ENCODE data around the gene DUSP10. TPM values are rescaled to one million over a fixed set of nuclear protein-coding genes. Genes with fewer than 3 reads are reported as not detected.

Gene DUSP10
- total and polyA plus RNA-seq, 2 of the 13 experiments (the other 11 are each of a cell fraction or from before 2014, with no cell fraction given) = 2.1 to 4.4 TPM

DNA sequence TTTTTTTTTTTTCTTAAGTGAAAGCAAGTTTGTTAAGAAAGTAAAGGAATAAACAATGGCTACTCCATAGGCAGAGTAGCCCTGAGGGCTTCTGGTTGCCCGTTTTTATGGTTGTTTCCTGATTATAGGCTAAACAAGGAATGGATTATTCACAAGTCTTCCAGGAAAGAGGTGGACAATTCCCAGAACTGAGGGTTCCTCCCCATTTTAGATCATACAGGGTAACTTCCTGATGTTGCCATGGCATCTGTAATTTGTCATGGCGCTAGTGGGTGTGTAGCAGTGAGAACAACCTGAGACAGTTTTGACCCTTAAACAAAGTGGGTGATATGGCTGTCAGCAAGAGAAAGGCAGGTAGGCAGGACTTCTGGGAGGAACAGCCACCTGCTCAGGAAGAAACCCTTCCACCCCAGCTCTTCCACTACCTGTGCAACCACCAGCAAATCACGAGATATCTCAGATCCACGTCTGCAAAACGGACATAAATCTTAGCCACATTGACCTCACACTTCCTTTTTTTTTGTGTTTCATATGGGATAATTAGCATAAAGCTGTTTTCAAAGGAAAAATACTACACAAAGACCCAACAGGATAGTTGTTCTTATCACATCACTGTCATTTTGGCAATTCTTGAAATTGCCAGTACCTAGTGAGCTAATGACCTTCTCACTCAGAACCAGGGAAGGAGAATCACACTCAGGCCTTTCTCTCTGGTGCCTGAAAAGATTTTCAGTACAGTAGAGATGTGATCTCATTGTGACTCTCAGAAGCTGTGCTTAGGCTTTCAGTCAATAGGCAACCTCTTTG is 34.8 kb upstream of the DUSP10 start:
- H3K4me1 ChIP-seq (ENCODE audit: insufficient read depth, low read length) = no peaks in the 10 kb centered on the region
- TF ChIP-seq FOXC1 (CRISPR knock-in tag; IDR thresholded peaks at IDR 0.05; ENCODE audit: borderline replicate concordance) = no peak
- no peak for TF ChIP-seq ATF7-NPFF (CRISPR knock-in tag; IDR thresholded peaks at IDR 0.05; ENCODE audit: low read depth)
- no peak for TF ChIP-seq ZNF101 (CRISPR knock-in tag; IDR thresholded peaks at IDR 0.05; ENCODE audit: borderline replicate concordance, low read depth)
- no peak for TF ChIP-seq PHB2 (IDR thresholded peaks at IDR 0.05; ENCODE audit: partially characterized antibody)
- TF ChIP-seq ZNF629 (CRISPR knock-in tag; conservative IDR thresholded peaks at IDR 0.05) = no peak
- TF ChIP-seq, protein P1, sequence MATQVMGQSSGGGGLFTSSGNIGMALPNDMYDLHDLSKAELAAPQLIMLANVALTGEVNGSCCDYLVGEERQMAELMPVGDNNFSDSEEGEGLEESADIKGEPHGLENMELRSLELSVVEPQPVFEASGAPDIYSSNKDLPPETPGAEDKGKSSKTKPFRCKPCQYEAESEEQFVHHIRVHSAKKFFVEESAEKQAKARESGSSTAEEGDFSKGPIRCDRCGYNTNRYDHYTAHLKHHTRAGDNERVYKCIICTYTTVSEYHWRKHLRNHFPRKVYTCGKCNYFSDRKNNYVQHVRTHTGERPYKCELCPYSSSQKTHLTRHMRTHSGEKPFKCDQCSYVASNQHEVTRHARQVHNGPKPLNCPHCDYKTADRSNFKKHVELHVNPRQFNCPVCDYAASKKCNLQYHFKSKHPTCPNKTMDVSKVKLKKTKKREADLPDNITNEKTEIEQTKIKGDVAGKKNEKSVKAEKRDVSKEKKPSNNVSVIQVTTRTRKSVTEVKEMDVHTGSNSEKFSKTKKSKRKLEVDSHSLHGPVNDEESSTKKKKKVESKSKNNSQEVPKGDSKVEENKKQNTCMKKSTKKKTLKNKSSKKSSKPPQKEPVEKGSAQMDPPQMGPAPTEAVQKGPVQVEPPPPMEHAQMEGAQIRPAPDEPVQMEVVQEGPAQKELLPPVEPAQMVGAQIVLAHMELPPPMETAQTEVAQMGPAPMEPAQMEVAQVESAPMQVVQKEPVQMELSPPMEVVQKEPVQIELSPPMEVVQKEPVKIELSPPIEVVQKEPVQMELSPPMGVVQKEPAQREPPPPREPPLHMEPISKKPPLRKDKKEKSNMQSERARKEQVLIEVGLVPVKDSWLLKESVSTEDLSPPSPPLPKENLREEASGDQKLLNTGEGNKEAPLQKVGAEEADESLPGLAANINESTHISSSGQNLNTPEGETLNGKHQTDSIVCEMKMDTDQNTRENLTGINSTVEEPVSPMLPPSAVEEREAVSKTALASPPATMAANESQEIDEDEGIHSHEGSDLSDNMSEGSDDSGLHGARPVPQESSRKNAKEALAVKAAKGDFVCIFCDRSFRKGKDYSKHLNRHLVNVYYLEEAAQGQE (IDR thresholded peaks at IDR 0.05; ENCODE audit: borderline replicate concordance in 1 of 2, low read depth in 1 of 2, low read length in 2 of 2) = no peak
- no peak for TF ChIP-seq PAWR (CRISPR knock-in tag; IDR thresholded peaks at IDR 0.05; ENCODE audit: borderline replicate concordance)
- no peak for TF ChIP-seq RARG (CRISPR knock-in tag; IDR thresholded peaks at IDR 0.05; ENCODE audit: low read depth)
- TF ChIP-seq, protein P2, sequence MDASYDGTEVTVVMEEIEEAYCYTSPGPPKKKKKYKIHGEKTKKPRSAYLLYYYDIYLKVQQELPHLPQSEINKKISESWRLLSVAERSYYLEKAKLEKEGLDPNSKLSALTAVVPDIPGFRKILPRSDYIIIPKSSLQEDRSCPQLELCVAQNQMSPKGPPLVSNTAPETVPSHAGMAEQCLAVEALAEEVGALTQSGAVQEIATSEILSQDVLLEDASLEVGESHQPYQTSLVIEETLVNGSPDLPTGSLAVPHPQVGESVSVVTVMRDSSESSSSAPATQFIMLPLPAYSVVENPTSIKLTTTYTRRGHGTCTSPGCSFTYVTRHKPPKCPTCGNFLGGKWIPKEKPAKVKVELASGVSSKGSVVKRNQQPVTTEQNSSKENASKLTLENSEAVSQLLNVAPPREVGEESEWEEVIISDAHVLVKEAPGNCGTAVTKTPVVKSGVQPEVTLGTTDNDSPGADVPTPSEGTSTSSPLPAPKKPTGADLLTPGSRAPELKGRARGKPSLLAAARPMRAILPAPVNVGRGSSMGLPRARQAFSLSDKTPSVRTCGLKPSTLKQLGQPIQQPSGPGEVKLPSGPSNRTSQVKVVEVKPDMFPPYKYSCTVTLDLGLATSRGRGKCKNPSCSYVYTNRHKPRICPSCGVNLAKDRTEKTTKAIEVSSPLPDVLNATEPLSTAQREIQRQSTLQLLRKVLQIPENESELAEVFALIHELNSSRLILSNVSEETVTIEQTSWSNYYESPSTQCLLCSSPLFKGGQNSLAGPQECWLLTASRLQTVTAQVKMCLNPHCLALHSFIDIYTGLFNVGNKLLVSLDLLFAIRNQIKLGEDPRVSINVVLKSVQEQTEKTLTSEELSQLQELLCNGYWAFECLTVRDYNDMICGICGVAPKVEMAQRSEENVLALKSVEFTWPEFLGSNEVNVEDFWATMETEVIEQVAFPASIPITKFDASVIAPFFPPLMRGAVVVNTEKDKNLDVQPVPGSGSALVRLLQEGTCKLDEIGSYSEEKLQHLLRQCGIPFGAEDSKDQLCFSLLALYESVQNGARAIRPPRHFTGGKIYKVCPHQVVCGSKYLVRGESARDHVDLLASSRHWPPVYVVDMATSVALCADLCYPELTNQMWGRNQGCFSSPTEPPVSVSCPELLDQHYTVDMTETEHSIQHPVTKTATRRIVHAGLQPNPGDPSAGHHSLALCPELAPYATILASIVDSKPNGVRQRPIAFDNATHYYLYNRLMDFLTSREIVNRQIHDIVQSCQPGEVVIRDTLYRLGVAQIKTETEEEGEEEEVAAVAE (CRISPR knock-in tag; IDR thresholded peaks at IDR 0.05; ENCODE audit: borderline replicate concordance) = no peak
- TF ChIP-seq SIN3A (IDR thresholded peaks at IDR 0.05; ENCODE audit: borderline replicate concordance, low read depth, low read length) = no peak
- TF ChIP-seq NR2F1 (CRISPR knock-in tag; IDR thresholded peaks at IDR 0.05) = no peak
- TF ChIP-seq BHLHE40 (IDR thresholded peaks at IDR 0.05; ENCODE audit: low read length) = no peak
- H3K4me3 ChIP-seq (replicated peaks in 1 of 3; ENCODE audit: insufficient read depth in 1 of 3, low read depth in 2 of 3, low read length in 3 of 3) = no peak overlapping the region
- no TSS peak for BruUV-seq (replicated peaks)
- H2AFZ ChIP-seq (ENCODE audit: low read length) = no peak overlapping the region
- POLR2A ChIA-PET = no interaction called here
- no peak overlapping the region for H3K27ac ChIP-seq (ENCODE audit: extremely low read length, insufficient read depth, low read length)
- in situ Hi-C loops (cut with HindIII; ENCODE audit: extremely low pct_ligation_motif_present, low pct_unique_long_range_greater_than_20kb) (no loop called here), intact Hi-C loops (cut with micrococcal nuclease; ENCODE audit: unreplicated experiment) (no loop called here)
- H3K9me3 ChIP-seq (ENCODE audit: low read length) = no peaks in the 10 kb centered on the region
- H3K27me3 ChIP-seq (ENCODE audit: control insufficient read depth in 1 of 2, insufficient read depth in 2 of 2, low read length in 2 of 2) = peaks cover 0 to 4% of the 10 kb centered on the region in 2 experiments; a peak in 1 of 5 replicates
- ATAC-seq (no peak), DNase-seq (ENCODE audit: low spot score) (no peak), FAIRE-seq (no peak)
- no peaks in the 10 kb centered on the region for H4K20me1 ChIP-seq (ENCODE audit: insufficient read depth, low read length)
- no peaks in the 10 kb centered on the region for H3K36me3 ChIP-seq (replicated peaks in 1 of 2; ENCODE audit: control insufficient read depth in 1 of 2, insufficient read depth in 2 of 2, low read length in 2 of 2)
- no peak overlapping the region for H3K9ac ChIP-seq (ENCODE audit: insufficient read depth, low read depth, low read length)
- 5% methylated on average over 5 of the region's 5 CpGs for WGBS (ENCODE audit: low lambda C conversion rate)
- H3K79me2 ChIP-seq (ENCODE audit: insufficient read depth, low read length) = no peaks in the 10 kb centered on the region
- CTCF ChIA-PET (ENCODE audit: low intra/inter-chr PET ratio, low total read pairs) = no interaction called here
- no peak overlapping the region for H3K4me2 ChIP-seq (ENCODE audit: low read depth, low read length)
